Type B pancreatic cell (in vitro differentiated cells): ENCODE measurements around the gene MIDN. TPM values are rescaled to one million over a fixed set of nuclear protein-coding genes. Genes with fewer than 3 reads are reported as not detected.
A peak's percentile ranks its signal among the peaks of the same experiment; 100 is the strongest.

Source experiments
- DNase-seq: peaks from one replicate; pipeline ENCODE4 v3.0.0; 2021; ENCODE audit warnings: mixed read lengths; ENCODE audit not compliant: unreplicated experiment; ENCODE audit errors: extremely low spot score
- H3K27ac Mint-ChIP-seq: 2 replicates; pipeline ENCODE4 v1.8.0; 2021; ENCODE audit warnings: mild to moderate bottlenecking, mixed read lengths
- H3K27me3 Mint-ChIP-seq: 2 replicates; pipeline ENCODE4 v1.8.0; 2021; ENCODE audit warnings: mixed read lengths
- H3K36me3 Mint-ChIP-seq: 2 replicates; pipeline ENCODE4 v1.8.0; 2021; ENCODE audit warnings: mixed read lengths
- H3K4me1 Mint-ChIP-seq: one replicate; pipeline ENCODE4 v1.8.0; 2021; ENCODE audit warnings: mixed read lengths; ENCODE audit not compliant: unreplicated experiment
- H3K4me3 Mint-ChIP-seq: 2 replicates; pipeline ENCODE4 v1.8.0; 2021; ENCODE audit warnings: mild to moderate bottlenecking, mixed read lengths
- H3K9me3 Mint-ChIP-seq: 2 replicates; pipeline ENCODE4 v1.8.0; 2021; ENCODE audit warnings: mixed read lengths
- total RNA-seq: library from RNA; stranded (reverse); gene quantifications from 2 replicates; pipeline ENCODE4 v1.2.1, GENCODE V29; 2021; ENCODE audit warnings: low replicate concordance
- TF ChIP-seq, protein P1 (sequence below): fragments of 200-600 bp; sonication (generic); conservative IDR thresholded peaks from 2 replicates; pipeline ENCODE4 v1.5.0; 2021; ENCODE audit warnings: antibody characterized with exemption, mild to moderate bottlenecking

MIDN gene
- total RNA-seq, 1 donor from 2014 or later, result 122 TPM

DNA sequence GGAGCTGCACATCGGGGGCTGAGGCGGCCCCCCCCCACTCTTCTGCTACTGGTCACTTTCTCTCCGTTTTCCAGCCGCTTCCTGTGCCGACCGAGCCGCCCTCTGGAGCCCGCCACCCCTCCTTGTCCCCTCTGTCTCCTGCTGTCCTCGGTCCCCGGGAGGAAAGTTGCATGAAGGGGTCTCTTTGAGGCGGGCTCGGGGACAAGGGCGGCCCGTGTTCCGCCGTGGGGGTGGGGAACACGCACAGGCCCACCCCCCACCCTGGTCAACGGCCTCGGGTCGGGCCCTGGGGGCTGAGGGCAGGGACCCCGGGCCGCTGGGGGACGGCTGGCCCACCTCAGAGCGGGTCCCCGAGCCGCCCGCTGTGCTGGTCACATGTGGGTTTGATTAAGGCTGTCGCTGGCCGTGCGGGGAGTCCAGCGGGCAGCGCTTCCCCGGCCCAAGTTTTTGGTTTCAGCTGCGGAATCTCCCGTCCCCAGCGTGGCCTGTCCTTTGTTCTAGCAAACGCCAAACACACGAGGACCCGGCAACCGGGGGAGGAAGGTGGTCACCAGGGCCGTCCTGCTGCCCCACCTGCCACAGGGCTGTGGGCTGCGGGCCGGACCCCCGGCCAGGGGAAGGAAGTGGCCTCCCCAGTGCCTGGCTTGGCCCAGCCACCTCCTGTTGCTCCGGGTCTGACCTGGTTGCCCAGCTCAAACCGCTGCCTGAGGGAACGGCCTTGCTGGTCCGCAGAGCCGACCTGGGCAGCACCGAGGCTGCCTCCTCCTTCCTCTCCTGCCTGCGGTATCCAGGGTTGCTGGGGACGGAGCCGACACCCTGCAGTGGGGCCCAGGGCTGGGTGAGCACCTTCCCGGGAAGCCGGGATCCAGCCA is 39.2 kb downstream of the MIDN start:
- Mint-ChIP-seq H3K4me3 (peak overlapping the region; percentile 72), H3K36me3 (no peaks in the 10 kb centered on the region), H3K27ac (no peak overlapping the region), H3K27me3 (peaks cover 7% of the 10 kb centered on the region), H3K4me1 (peaks cover 10% of the 10 kb centered on the region), H3K9me3 (no peaks in the 10 kb centered on the region)
- TF ChIP-seq, protein P1, sequence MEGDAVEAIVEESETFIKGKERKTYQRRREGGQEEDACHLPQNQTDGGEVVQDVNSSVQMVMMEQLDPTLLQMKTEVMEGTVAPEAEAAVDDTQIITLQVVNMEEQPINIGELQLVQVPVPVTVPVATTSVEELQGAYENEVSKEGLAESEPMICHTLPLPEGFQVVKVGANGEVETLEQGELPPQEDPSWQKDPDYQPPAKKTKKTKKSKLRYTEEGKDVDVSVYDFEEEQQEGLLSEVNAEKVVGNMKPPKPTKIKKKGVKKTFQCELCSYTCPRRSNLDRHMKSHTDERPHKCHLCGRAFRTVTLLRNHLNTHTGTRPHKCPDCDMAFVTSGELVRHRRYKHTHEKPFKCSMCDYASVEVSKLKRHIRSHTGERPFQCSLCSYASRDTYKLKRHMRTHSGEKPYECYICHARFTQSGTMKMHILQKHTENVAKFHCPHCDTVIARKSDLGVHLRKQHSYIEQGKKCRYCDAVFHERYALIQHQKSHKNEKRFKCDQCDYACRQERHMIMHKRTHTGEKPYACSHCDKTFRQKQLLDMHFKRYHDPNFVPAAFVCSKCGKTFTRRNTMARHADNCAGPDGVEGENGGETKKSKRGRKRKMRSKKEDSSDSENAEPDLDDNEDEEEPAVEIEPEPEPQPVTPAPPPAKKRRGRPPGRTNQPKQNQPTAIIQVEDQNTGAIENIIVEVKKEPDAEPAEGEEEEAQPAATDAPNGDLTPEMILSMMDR, result no peak
- no peak for DNase-seq

DNA sequence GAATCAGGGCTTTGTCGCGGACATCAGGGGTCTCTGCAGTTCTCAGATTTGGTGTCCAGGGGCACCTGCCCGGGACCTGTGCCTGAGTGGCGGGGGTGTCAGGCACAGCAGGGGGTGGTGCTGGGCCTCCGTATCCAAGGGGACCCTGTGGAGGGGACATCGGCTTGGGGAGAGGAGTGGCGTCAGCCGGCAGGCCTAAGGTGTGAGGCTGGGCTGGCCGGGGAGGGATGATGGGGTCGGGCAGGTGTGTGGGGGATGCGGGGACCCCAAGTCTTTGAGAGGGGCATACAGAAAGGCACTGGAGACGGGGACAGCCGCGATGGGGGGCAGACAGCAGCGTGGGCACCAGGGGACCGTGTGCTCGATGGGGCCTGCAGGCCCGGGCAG is 39.8 kb downstream of the MIDN start:
- Mint-ChIP-seq H3K4me3 (peak overlapping the region; percentile 61), H3K9me3 (no peaks in the 10 kb centered on the region), H3K27ac (no peak overlapping the region), H3K27me3 (peaks cover 7% of the 10 kb centered on the region), H3K4me1 (peaks cover 10% of the 10 kb centered on the region), H3K36me3 (no peaks in the 10 kb centered on the region)
- TF ChIP-seq, protein P1, result no peak
- DNase-seq, result no peak

DNA sequence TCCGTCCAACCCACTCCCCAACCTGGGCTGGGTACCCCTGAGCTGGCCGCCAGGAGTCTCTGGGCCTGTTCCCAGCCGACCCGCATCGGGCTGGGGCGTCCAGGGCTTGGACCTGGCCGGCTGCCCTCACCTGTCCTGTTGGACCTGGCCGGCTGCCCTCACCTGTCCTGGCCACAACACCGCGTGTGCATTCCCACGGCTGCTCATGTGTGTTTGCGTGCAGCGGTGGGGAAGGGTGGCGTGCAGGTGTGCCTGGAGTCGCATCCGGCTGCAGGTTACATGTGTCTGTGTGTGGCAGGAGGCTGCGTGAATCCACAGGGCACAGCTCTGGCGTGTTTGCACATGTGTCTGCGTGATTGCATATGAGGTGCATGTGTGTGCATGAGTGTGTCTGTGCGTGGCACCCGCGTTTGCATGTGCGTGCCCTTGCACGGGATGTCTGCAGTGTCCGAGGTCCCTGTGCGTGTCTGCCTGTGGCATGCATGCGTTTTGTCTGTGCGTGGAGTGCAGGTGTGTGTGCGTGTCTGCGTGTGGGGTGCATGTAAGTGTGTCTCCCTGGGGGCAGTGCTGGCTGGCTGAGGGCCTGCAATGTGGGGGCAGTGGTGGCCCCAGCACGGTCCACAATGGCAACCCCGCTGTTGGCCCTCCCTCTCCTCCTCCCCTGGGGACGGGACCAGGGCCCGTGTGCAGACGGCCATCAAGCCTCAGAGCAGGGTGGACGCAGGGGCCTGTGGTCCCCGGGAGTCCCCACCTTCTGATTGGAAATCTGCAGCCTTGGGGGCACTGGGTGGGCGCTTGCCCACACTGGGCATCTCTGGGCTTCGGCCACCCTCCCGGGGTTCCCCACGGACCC is 40.7 kb downstream of the MIDN start:
- Mint-ChIP-seq H3K9me3 (no peaks in the 10 kb centered on the region), H3K27ac (no peak overlapping the region), H3K4me1 (peaks cover 10% of the 10 kb centered on the region), H3K27me3 (peaks cover 7% of the 10 kb centered on the region), H3K4me3 (peak overlapping the region; percentile 55), H3K36me3 (no peaks in the 10 kb centered on the region)
- TF ChIP-seq, protein P1, result no peak
- DNase-seq, result no peak

DNA sequence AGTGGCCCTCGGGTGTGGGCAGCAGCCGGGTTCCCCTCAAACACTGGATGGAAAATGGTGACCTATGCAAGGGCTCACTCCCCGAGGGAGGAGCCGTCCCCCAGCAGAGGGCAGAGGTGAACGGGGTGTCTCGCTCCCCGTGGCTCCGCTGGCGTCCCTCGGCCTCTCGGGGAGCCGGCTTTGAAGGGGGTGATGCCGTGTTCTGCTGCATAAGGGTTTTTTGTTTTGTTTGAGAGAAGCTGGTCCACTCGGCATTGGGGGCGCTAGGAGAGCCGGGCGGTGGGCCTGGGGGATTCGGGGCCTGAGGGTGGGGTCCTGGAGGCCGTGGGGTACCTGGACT is 41.3 kb downstream of the MIDN start:
- Mint-ChIP-seq H3K36me3 (no peaks in the 10 kb centered on the region), H3K4me1 (peaks cover 4% of the 10 kb centered on the region), H3K9me3 (no peaks in the 10 kb centered on the region), H3K27ac (no peak overlapping the region), H3K27me3 (peaks cover 3% of the 10 kb centered on the region), H3K4me3 (no peak overlapping the region)
- no peak for DNase-seq
- TF ChIP-seq, protein P1, result no peak

DNA sequence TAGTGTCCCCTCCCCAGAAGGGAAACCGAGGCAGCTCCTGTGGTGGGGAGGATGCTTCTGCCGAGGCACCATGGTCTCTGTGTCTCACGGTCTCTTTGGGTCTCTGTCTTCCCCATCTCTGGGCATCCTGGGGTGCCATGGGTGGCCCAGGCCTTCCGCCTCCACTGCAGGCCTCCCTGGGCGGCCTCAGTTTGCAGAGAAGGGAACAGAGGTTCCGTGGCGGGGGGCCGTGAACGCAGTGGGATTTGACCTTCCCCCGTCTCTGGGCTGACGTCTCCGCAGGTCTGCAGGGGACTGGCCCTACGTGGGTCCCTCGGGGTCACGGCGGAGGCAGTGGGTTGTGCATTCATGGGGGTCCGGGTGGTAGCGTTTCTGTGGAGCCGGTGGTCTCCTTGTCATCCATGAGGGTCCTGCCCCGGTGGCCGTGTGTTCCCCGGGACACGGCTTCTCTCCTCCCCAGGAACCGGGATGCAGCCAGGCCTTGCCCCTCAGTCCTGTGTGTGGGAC is 41.9 kb downstream of the MIDN start:
- Mint-ChIP-seq H3K4me3 (no peak overlapping the region), H3K9me3 (no peaks in the 10 kb centered on the region), H3K4me1 (no peaks in the 10 kb centered on the region), H3K27ac (no peak overlapping the region), H3K36me3 (no peaks in the 10 kb centered on the region), H3K27me3 (no peaks in the 10 kb centered on the region)
- DNase-seq, result no peak
- TF ChIP-seq, protein P1, result no peak
